GM12878 (cell line): ENCODE measurements around the gene OSBPL5. TPM values are rescaled to one million over a fixed set of nuclear protein-coding genes. Genes with fewer than 3 reads are reported as not detected.

Experiments used
- ATAC-seq: fragments of 200-7000 bp; cut with Tn5 transposase; 3 replicates; pipeline ENCODE4 v1.9.1; 2020; ENCODE audit warnings: mild to moderate bottlenecking, moderate library complexity
- BruUV-seq: library from RNA; stranded (reverse); fragments of 400-500 nt; replicated peaks from 2 replicates; lab custom pipeline; 2021; lab: Mats Ljungman, UMichigan
- CTCF ChIA-PET: fragments of 300-600 bp; sonication (Branson Sonifier 250); formaldehyde crosslinking; extraction: SDS; loops from one replicate; lab custom pipeline; 2021; ENCODE audit warnings: inconsistent platforms; lab: Yijun Ruan, JAX
- POLR2A ChIA-PET: fragments of 350-600 bp; formaldehyde crosslinking; extraction: SDS; loops from one replicate; lab custom pipeline; 2021; ENCODE audit warnings: inconsistent platforms; lab: Charles Lee
- RAD21 ChIA-PET: fragments of 300-600 bp; sonication (Branson Sonifier 250); formaldehyde crosslinking; loops from one replicate; lab custom pipeline; 2023; ENCODE audit warnings: antibody characterized with exemption; ENCODE audit not compliant: unreplicated experiment; lab: Charles Lee
- SMC1A ChIA-PET: fragments of 300-600 bp; sonication (Branson Sonifier 250); formaldehyde crosslinking; loops from one replicate; lab custom pipeline; 2023; ENCODE audit not compliant: unreplicated experiment, uncharacterized antibody; lab: Charles Lee
- DNase-seq: peaks from one replicate; pipeline ENCODE4 v3.0.0-alpha.2; 2011; ENCODE audit warnings: low read depth, low spot score
- FAIRE-seq: peaks from 3 replicates; lab custom pipeline; 2011; peaks lifted over from hg19 to GRCh38; lab: Jason Lieb, UNC
- H2AFZ ChIP-seq: 2 replicates; pipeline ENCODE4 v1.6.0; 2011; ENCODE audit warnings: low read depth, low read length, control low read depth; ENCODE audit not compliant: control insufficient read depth
- H3K27ac ChIP-seq: 2 replicates; pipeline ENCODE4 v1.5.1; 2011; ENCODE audit warnings: control low read depth; ENCODE audit not compliant: control insufficient read depth, insufficient read depth
- H3K27me3 ChIP-seq, 2 experiments: replicated peaks in 1 of 2; 2 replicates each; pipeline versions ENCODE4 v1.6.0 to v1.6.1; 2011; ENCODE audit warnings: low read length in 1 of 2; ENCODE audit not compliant: control insufficient read depth in 2 of 2, insufficient read depth in 2 of 2
- H3K36me3 ChIP-seq, 2 experiments: 2 replicates each; pipeline ENCODE4 v1.5.1; 2011; ENCODE audit warnings: low read length in 1 of 2; ENCODE audit not compliant: control insufficient read depth in 2 of 2, insufficient read depth in 2 of 2
- H3K4me1 ChIP-seq: 2 replicates; pipeline ENCODE4 v1.6.1; 2011; ENCODE audit warnings: mild to moderate bottlenecking, low read length, moderate library complexity, mixed read lengths; ENCODE audit not compliant: control insufficient read depth, insufficient read depth
- H3K4me2 ChIP-seq: 2 replicates; pipeline ENCODE4 v1.6.0; 2011; ENCODE audit warnings: control low read depth; ENCODE audit not compliant: control insufficient read depth, insufficient read depth
- H3K4me3 ChIP-seq: fragments of 200-600 bp; sonication (generic); 2 replicates; pipeline ENCODE4 v1.5.1; 2016
- H3K79me2 ChIP-seq: 2 replicates; pipeline ENCODE4 v1.6.0; 2011; ENCODE audit warnings: low read length; ENCODE audit not compliant: control insufficient read depth, insufficient read depth
- H3K9ac ChIP-seq: 2 replicates; pipeline ENCODE4 v1.8.0; 2011; ENCODE audit warnings: low read length, control low read depth, mixed read lengths; ENCODE audit not compliant: control insufficient read depth, insufficient read depth
- H3K9me3 ChIP-seq: replicated peaks from 3 replicates; pipeline ENCODE4 v1.5.1; 2011; ENCODE audit warnings: mild to moderate bottlenecking, low read length; ENCODE audit not compliant: control insufficient read depth, insufficient read depth
- H4K20me1 ChIP-seq: 2 replicates; pipeline ENCODE4 v1.6.0; 2011; ENCODE audit not compliant: control insufficient read depth, insufficient read depth
- ATF2 ChIP-seq: IDR thresholded peaks from 2 replicates; pipeline ENCODE4 v1.6.1; 2012; ENCODE audit warnings: low read length, inconsistent platforms
- BCLAF1 ChIP-seq: fragments of 450-650 bp; IDR thresholded peaks from 2 replicates; pipeline ENCODE4 v1.6.1; 2017; ENCODE audit warnings: antibody characterized with exemption, mild to moderate bottlenecking, moderate library complexity
- CEBPB ChIP-seq, 2 experiments: fragments of 150-350 bp in 1 of 2; IDR thresholded peaks; 2 replicates each; pipeline ENCODE4 v1.6.1; 2012 to 2014; ENCODE audit warnings: low read depth in 2 of 2, low read length in 2 of 2, borderline replicate concordance in 1 of 2, inconsistent platforms in 1 of 2
- ELK1 ChIP-seq: IDR thresholded peaks from 2 replicates; pipeline ENCODE4 v1.6.1; 2012; ENCODE audit warnings: low read depth, low read length, improper control_type of control experiment
- IKZF1 ChIP-seq: fragments of 450-650 bp; conservative IDR thresholded peaks from 2 replicates; pipeline ENCODE4 v1.6.1; 2017; ENCODE audit warnings: antibody characterized with exemption, mild to moderate bottlenecking
- JUND ChIP-seq: IDR thresholded peaks from 2 replicates; pipeline ENCODE4 v1.6.1; 2012; ENCODE audit warnings: low read depth, mild to moderate bottlenecking, low read length, improper control_type of control experiment, moderate library complexity
- MLLT1 ChIP-seq: fragments of 450-650 bp; IDR thresholded peaks from 2 replicates; pipeline ENCODE4 v1.6.1; 2016; ENCODE audit warnings: mild to moderate bottlenecking
- MYB ChIP-seq: fragments of 150-350 bp; IDR thresholded peaks from 2 replicates; pipeline ENCODE4 v1.6.1; 2014; ENCODE audit warnings: mild to moderate bottlenecking, low read depth, low read length, borderline replicate concordance
- NFXL1 ChIP-seq: fragments of 450-650 bp; IDR thresholded peaks from 2 replicates; pipeline ENCODE4 v1.6.1; 2017; ENCODE audit warnings: antibody characterized with exemption, mild to moderate bottlenecking, borderline replicate concordance
- NFYA ChIP-seq: IDR thresholded peaks from 2 replicates; pipeline ENCODE4 v1.6.1; 2011; ENCODE audit warnings: low read depth, mild to moderate bottlenecking, low read length, improper control_type of control experiment, borderline replicate concordance
- POLR2A ChIP-seq: IDR thresholded peaks from 2 replicates; pipeline ENCODE4 v1.6.1; 2011; ENCODE audit warnings: low read depth, mild to moderate bottlenecking, low read length
- POLR2AphosphoS5 ChIP-seq: IDR thresholded peaks from 2 replicates; pipeline ENCODE4 v1.6.1; 2011; ENCODE audit warnings: mild to moderate bottlenecking, low read length, inconsistent platforms
- SMAD1 ChIP-seq: fragments of 450-650 bp; IDR thresholded peaks from 2 replicates; pipeline ENCODE4 v1.6.1; 2018; ENCODE audit warnings: mild to moderate bottlenecking, low read depth; ENCODE audit not compliant: partially characterized antibody
- SP1 ChIP-seq: IDR thresholded peaks from one replicate; pipeline ENCODE4 v1.6.1; 2011; ENCODE audit warnings: low read depth, low read length
- TCF7 ChIP-seq: IDR thresholded peaks from 2 replicates; pipeline ENCODE4 v1.6.1; 2014; ENCODE audit warnings: antibody characterized with exemption, borderline replicate concordance
- ZNF207 ChIP-seq: fragments of 450-650 bp; IDR thresholded peaks from 2 replicates; pipeline ENCODE4 v1.6.1; 2014; ENCODE audit warnings: antibody characterized with exemption, mild to moderate bottlenecking, borderline replicate concordance
- WGBS: methylation state at CpG from one replicate; pipeline ENCODE4 v1.1.6; 2016; ENCODE audit warnings: low lambda C conversion rate; ENCODE audit not compliant: insufficient replicate concordance, insufficient coverage; ENCODE audit errors: missing lambda C conversion rate; 5-methylcytosine and 5-hydroxymethylcytosine counted together
- in situ Hi-C: fragments of 300-500 bp; cut with MboI; formaldehyde crosslinking; loops from 9 replicates; pipeline ENCODE4 v1.14.3; 2018; ENCODE audit warnings: mixed read lengths
- intact Hi-C: fragments of 100-400 bp; cut with micrococcal nuclease; formaldehyde crosslinking; loops from one replicate; pipeline ENCODE4 v1.14.2; 2022; ENCODE audit not compliant: unreplicated experiment
- polyA plus RNA-seq, 11 experiments: library from polyadenylated mRNA; depleted of rRNA in 4 of 11; unstranded in 6 of 11; stranded (reverse) in 5 of 11; fragments of >200 nt; fragmentation: Nextera tagmentation in 4 of 11; fragmentation: Illumina TruSeq in 1 of 11; extraction: Ambion mirVana in 4 of 11; extraction: Trizol in 1 of 11; gene quantifications; 1 replicate in 1 of 11; 2 replicates in 10 of 11; pipeline versions ENCODE4 v1.2.1 to v1.2.3, GENCODE V29; 2011 to 2016; ENCODE audit warnings: inconsistent platforms in 2 of 11, missing spikeins in 2 of 11, low read depth in 1 of 11
- total RNA-seq, 4 experiments: library from RNA; depleted of rRNA in 3 of 4; stranded (reverse); fragments of >200 nt in 3 of 4; fragmentation: Illumina TruSeq in 1 of 4; extraction: Trizol in 1 of 4; gene quantifications; 2 replicates each; pipeline versions ENCODE4 v1.2.1 to v1.2.3, GENCODE V29; 2013 to 2021

The OSBPL5 gene
- total and polyA plus RNA-seq, 10 of the 15 experiments (the other 5 are each of a cell fraction or from before 2014, with no cell fraction given), result not detected

- no peak for TF ChIP-seq BCLAF1
- TF ChIP-seq ELK1, result no peak
- no peak for TF ChIP-seq ZNF207
- TF ChIP-seq NFYA, result no peak
- TF ChIP-seq POLR2AphosphoS5, result no peak
- TF ChIP-seq TCF7, result no peak
- no peak for TF ChIP-seq JUND
- no peak for TF ChIP-seq SP1
Observed at GRCh38 chr11:3153291-3153861, 11.7 kb downstream of the OSBPL5 start (continued).

GRCh38 chr11:3152471-3153110 lies 12.5 kb downstream of the OSBPL5 start:
- BruUV-seq, result no TSS peak
- in situ Hi-C loops (no loop called here), intact Hi-C loops (no loop called here)
- Histone ChIP-seq H3K27ac (no peak overlapping the region), H2AFZ (no peak overlapping the region), H3K9ac (no peak overlapping the region), H4K20me1 (no peaks in the 10 kb centered on the region), H3K36me3 (no peaks in the 10 kb centered on the region), H3K27me3 (no peaks in the 10 kb centered on the region), H3K4me3 (no peak overlapping the region), H3K79me2 (no peaks in the 10 kb centered on the region), H3K4me1 (no peaks in the 10 kb centered on the region), H3K9me3 (no peaks in the 10 kb centered on the region), H3K4me2 (no peak overlapping the region)
- no peak for ATAC-seq
- DNase-seq, result no peak
- RAD21 ChIA-PET, result no interaction called here
- CTCF ChIA-PET, result no interaction called here
- no peak for FAIRE-seq
- SMC1A ChIA-PET, result no interaction called here
- 64% methylated on average over 29 of the region's 29 CpGs for WGBS
- POLR2A ChIA-PET, result no interaction called here
- TF ChIP-seq CEBPB (IDR thresholded peaks at IDR 0.05; ENCODE audit: borderline replicate concordance in 1 of 2, low read depth in 2 of 2, low read length in 2 of 2) (no peak), POLR2A (no peak), ATF2 (no peak), SMAD1 (no peak), NFXL1 (no peak), MYB (no peak), MLLT1 (no peak), IKZF1 (no peak)
